Measurements from ENCODE around the gene EFS. TPM values are rescaled to one million over a fixed set of nuclear protein-coding genes. Genes with fewer than 3 reads are reported as not detected.

EFS gene
- total and polyA plus RNA-seq, 2 donors (not counting 1 experiment from before 2014, with no cell fraction given): not detected

DNA sequence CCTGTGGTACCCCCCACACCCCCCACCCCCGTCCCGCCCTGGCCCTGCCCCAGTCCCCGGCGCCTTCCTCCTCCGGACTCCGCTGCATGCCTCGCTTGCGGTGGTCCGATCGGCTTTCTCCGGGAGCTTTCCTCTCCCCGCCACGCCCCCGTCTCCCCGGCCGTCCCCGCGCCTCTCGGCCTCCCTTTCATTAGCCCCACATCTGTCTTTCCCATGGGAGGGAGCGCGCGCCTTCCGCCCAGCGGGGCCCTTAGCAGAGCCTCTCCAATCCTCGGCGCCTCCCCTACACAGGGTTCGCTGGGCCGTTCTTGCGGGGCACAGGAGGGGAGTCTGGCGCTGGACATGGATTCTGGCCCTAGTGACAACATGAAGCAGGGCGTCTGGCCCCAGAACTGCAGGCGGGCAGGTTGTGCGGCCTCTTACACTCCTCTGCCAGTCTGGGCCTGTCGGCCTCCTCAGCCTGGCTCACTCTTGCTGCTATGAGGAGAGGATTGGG, 1.5 kb upstream of the EFS start:
- Histone ChIP-seq H3K36me3 (replicated peaks in 1 of 2; ENCODE audit: control extremely low read depth in 1 of 2, control insufficient read depth in 1 of 2, extremely low read depth in 1 of 2, insufficient read depth in 2 of 2, low read length in 1 of 2) (no peaks in the 10 kb centered on the region), H3K9me3 (ENCODE audit: control extremely low read depth in 1 of 3, control insufficient read depth in 2 of 3, insufficient read depth in 1 of 3, low read length in 2 of 3) (peaks cover 0 to 3% (median 0%) of the 10 kb centered on the region in 3 donors), H3K79me2 (ENCODE audit: control insufficient read depth, insufficient read depth, low read length) (no peaks in the 10 kb centered on the region), H3K27me3 (replicated peaks in 1 of 4; ENCODE audit: control extremely low read depth in 1 of 4, control insufficient read depth in 3 of 4, insufficient read depth in 4 of 4, low read length in 3 of 4) (peaks cover 0 to 33% (median 5%) of the 10 kb centered on the region in 4 experiments), H2AFZ (ENCODE audit: insufficient read depth, low read depth, low read length, poor library complexity, severe bottlenecking) (no peak overlapping the region), H3K27ac (ENCODE audit: low read length in 2 of 2) (no peak overlapping the region), H3K4me2 (replicated peaks; ENCODE audit: low read depth, low read length, poor library complexity, severe bottlenecking) (no peak overlapping the region), H3K9ac (ENCODE audit: low read length) (no peak overlapping the region), H3K4me3 (ENCODE audit: control extremely low read depth in 1 of 5, extremely low read depth in 1 of 5, insufficient read depth in 1 of 5, low read depth in 2 of 5, low read length in 4 of 5) (no peak overlapping the region), H4K20me1 (ENCODE audit: control insufficient read depth, insufficient read depth, low read length, poor library complexity, severe bottlenecking) (no peaks in the 10 kb centered on the region), H3K4me1 (ENCODE audit: control insufficient read depth in 2 of 2, insufficient read depth in 2 of 2, low read length in 2 of 2) (no peaks in the 10 kb centered on the region)
- TF ChIP-seq CTCF (IDR thresholded peaks at IDR 0.05) (no peak), EZH2 (IDR thresholded peaks at IDR 0.05; ENCODE audit: borderline replicate concordance, insufficient read depth, low read depth, low read length, poor library complexity, severe bottlenecking) (no peak)
- H3K4me3 Mint-ChIP-seq: no peak overlapping the region
- 72% methylated on average over 32 of the region's 34 CpGs for WGBS (ENCODE audit: insufficient coverage)
- H3K27me3 Mint-ChIP-seq: peaks cover 43% of the 10 kb centered on the region
- no peaks in the 10 kb centered on the region for H3K9me3 Mint-ChIP-seq (ENCODE audit: insufficient read depth)
- ChIA-PET CTCF (interaction anchor here (1.2 kb wide), 1 partner anchor 13 kb away, joined by 4 read pairs; no protein-coding TSS in a partner anchor), POLR2A (no interaction called here)
- no peak for ATAC-seq (ENCODE audit: low read depth)
- no peak overlapping the region for H3K27ac Mint-ChIP-seq
- no peak for DNase-seq
- intact Hi-C loops (cut with micrococcal nuclease): no loop called here
- no peaks in the 10 kb centered on the region for H3K4me1 Mint-ChIP-seq

DNA sequence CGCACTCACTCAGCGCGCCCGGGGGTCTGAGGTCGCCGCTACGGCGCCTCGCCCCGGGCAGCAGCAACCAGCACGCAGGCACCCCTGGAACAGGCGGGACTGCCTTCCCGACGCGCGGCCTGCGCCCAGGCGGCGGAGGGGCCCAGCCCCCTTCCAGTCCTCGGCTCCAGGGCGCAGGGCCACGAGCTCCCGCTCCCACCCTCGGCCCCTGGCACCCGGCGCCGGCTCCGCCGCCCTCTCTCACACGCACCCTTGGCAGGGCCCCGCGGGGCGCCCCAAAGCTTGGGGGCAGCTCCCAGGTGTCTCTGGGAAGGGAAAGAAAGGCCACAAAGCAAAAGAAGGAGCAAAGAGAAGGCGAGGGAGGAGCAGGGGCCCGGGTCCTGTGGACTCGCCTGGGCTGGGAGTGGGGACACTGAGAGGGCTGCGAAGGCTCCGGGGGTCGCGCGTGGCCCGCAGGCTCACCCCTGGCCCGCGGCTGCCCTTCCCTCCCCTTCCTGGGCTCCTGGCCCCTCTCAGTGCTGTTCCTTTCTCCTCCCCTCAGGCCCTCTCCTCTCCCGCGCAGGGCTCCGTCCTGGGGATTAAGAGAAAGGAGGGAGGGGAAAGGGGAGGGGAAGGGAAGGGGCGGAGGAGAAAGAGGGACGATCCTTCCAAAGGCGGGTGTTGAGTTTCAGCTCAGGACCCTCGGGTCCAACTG, 907 bp upstream of the EFS start:
- TF ChIP-seq EZH2 (IDR thresholded peaks at IDR 0.05; ENCODE audit: borderline replicate concordance, insufficient read depth, low read depth, low read length, poor library complexity, severe bottlenecking): no peak
- TF ChIP-seq CTCF (IDR thresholded peaks at IDR 0.05): no peak
- no peaks in the 10 kb centered on the region for H3K79me2 ChIP-seq (ENCODE audit: control insufficient read depth, insufficient read depth, low read length)
- no peaks in the 10 kb centered on the region for H3K4me1 ChIP-seq (ENCODE audit: control insufficient read depth in 2 of 2, insufficient read depth in 2 of 2, low read length in 2 of 2)
- Mint-ChIP-seq H3K4me1 (no peaks in the 10 kb centered on the region), H3K4me3 (no peak overlapping the region), H3K27ac (no peak overlapping the region), H3K9me3 (ENCODE audit: insufficient read depth) (no peaks in the 10 kb centered on the region), H3K27me3 (peaks cover 41% of the 10 kb centered on the region)
- intact Hi-C loops (cut with micrococcal nuclease): no loop called here
- H3K9ac ChIP-seq (ENCODE audit: low read length): no peak overlapping the region
- POLR2A ChIA-PET: no interaction called here
- no peaks in the 10 kb centered on the region for H3K36me3 ChIP-seq (replicated peaks in 1 of 2; ENCODE audit: control extremely low read depth in 1 of 2, control insufficient read depth in 1 of 2, extremely low read depth in 1 of 2, insufficient read depth in 2 of 2, low read length in 1 of 2)
- CTCF ChIA-PET: no interaction called here
- no peaks in the 10 kb centered on the region for H4K20me1 ChIP-seq (ENCODE audit: control insufficient read depth, insufficient read depth, low read length, poor library complexity, severe bottlenecking)
- ATAC-seq (ENCODE audit: low read depth): no peak
- DNase-seq: no peak
- no peak overlapping the region for H3K4me3 ChIP-seq (ENCODE audit: control extremely low read depth in 1 of 5, extremely low read depth in 1 of 5, insufficient read depth in 1 of 5, low read depth in 2 of 5, low read length in 4 of 5)
- peaks cover 0 to 3% (median 0%) of the 10 kb centered on the region in 3 donors for H3K9me3 ChIP-seq (ENCODE audit: control extremely low read depth in 1 of 3, control insufficient read depth in 2 of 3, insufficient read depth in 1 of 3, low read length in 2 of 3)
- no peak overlapping the region for H2AFZ ChIP-seq (ENCODE audit: insufficient read depth, low read depth, low read length, poor library complexity, severe bottlenecking)
- H3K4me2 ChIP-seq (replicated peaks; ENCODE audit: low read depth, low read length, poor library complexity, severe bottlenecking): no peak overlapping the region
- 5% methylated on average over 32 of the region's 51 CpGs for WGBS (ENCODE audit: insufficient coverage)
- no peak overlapping the region for H3K27ac ChIP-seq (ENCODE audit: low read length in 2 of 2)
- peaks cover 0 to 33% (median 5%) of the 10 kb centered on the region in 4 experiments for H3K27me3 ChIP-seq (replicated peaks in 1 of 4; ENCODE audit: control extremely low read depth in 1 of 4, control insufficient read depth in 3 of 4, insufficient read depth in 4 of 4, low read length in 3 of 4)

Data from B cell (primary cell).